GM15510 (cell line): ENCODE data around the gene OR52D1.

Source experiments
- POLR2A ChIP-seq: IDR thresholded peaks from 3 replicates; pipeline ENCODE4 v1.6.1; 2011; ENCODE audit warnings: borderline replicate concordance; ENCODE audit not compliant: insufficient read length; ENCODE audit errors: extremely low read depth

Gene OR52D1

DNA sequence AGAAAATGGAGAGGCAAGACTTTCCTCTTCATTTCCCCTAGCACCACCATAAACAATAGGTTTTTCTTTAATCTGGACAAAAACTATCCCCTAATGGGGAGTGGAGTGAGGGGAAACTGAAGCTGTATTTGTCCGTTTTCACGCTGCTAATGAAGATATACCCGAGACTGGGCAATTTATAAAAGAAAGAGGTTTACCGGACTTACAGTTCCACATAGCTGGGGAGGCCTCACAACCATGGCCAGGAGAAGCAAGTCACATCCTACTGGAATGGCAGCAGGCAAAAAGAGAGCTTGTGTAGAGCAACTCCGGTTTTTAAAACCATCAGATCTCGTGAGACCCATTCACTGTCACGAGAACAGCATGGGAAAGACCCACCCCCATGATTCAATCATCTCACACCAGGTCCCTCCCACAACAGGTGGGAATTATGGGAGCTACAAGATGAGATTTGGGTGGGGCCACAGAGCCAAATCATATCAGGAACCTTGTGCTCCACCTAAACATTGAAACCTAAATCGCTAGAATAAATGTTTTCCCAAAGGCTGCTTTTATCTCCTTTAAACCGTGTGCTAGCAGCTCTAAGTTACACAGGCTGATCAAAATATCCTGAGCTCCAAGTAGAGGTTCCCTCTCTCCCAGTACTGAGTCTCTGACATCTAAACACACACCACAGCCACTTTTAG lies 17.0 kb downstream of the OR52D1 start:
- no peak for TF ChIP-seq POLR2A

DNA sequence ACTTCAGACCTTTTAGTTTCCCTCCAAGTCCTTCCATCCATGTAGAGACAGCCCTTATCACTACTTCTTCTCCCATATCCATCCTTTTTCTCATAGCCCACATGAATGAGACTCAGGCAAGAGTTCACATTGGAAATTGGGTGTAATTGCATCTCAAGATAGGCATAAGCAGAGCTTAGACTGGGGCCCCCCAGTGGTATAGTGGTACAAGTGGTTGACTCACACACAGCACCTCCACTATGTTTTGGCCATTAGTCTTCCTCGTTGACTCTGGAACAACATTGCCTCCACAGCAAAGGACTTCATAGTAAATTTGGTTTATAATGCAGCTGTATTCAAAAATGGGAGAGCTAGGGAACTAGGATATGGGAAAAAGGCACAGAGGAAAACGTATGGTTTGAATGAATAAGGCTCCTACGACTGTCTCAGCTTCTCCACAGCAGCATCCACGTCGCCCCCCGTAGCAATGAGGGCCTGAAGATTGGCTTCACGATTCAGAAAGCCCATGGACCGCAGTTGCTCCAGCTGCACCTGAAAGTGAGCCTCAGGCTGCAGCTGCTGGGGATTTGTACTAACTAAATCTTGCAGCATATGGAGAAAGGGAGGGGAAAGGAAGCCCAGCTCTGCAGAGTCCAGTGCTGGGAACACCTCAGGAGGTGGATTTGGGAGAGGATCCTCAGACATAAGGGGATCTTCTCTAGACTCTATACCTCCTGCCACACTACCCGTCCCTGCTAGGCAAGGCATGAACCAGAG lies 18.9 kb downstream of the OR52D1 start:
- no peak for TF ChIP-seq POLR2A

DNA sequence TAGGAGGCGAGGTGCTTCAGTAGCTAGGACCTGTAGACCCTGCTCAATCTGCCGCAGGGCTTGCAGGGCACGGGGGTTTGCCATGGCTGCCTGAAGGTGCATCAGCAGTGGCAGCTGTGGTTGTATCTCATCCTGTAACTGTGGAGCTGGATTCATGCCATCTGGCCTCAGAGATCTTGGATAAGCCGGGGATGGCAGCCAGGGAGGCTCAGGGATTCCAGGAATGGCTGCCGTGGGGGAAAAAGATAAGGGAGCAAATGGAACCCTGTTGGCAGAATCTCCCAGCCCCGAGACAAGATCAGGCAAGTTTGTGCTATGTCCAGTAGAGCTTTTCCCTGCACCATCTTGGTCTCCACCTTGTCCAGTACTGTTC lies 19.4 kb downstream of the OR52D1 start:
- no peak for TF ChIP-seq POLR2A

- TF ChIP-seq POLR2A = no peak
These were observed 20.1 kb downstream of the OR52D1 start for GRCh38 chr11:5508605-5509004.

GRCh38 chr11:5509803-5510202 lies 21.3 kb downstream of the OR52D1 start, which contains the start of gene UBQLN3:
TSS of gene UBQLN3 (minus strand) at chr11:5509957. CDS start at chr11:5509558, 399 bp downstream.
- no peak for TF ChIP-seq POLR2A

GRCh38 chr11:5514841-5515240 lies 26.4 kb downstream of the OR52D1 start:
- TF ChIP-seq POLR2A = no peak

DNA sequence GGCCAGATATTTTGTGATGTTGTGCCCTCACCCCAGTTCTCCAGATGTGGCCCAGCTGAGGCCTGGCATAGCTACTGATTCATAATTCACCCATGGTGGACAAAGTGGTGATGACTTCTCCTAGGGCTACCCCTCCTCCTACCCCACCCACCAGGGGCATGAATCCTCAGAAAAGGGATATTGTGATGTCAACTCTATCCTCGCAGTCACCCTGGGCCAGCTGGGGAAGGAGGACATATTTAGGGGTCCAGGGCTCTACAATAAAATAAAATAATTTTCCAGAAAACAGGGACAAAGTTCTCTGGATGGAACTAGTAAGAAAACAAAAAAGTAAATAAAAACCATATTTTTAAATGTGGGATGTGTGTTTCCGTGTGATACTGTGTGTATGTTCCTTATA lies 28.1 kb downstream of the OR52D1 start, which contains the start of gene UBQLNL:
Gene UBQLNL (minus strand): TSS at position 101 of the 400 bp plus-strand sequence. CDS start 258 bp downstream, outside the sequence.
- TF ChIP-seq POLR2A = no peak

DNA sequence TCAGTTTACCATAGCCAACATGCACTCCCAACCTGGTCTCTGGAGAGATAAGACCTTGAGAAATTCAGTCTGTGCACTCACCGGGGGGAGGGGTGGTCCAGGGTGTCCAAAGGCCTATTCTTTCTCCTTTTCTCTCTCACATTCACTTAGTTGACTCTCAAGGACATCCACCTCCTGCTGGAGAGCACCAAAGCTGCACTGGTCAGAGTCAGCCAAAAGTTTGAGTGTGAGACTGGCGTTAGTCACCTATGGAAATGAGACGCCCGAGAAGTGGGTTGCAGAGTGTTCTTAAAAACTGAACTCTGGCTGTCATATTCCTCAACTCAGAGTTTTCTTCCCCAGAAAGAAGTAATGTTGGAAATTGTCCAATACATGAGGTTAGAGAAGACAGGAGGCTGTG lies 33.1 kb downstream of the OR52D1 start:
- no peak for TF ChIP-seq POLR2A

DNA sequence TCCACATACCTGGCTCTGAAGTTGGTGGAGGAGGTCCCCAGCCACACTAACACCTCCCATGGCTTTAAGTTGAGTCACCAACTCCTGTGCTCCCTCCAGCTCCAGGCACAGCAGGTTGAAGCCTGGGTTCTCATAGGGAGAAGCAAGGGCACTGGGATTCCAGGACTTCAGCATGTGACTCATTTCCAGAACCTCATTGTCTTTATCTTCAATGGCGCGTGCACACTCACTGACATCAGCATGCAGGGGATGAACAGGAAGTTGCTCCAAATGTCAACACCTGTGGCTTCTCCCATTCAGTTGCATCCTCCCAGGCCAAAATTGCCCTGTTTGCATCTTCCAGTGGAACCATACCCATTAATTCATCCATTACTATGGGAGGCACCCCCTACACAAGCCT lies 33.8 kb downstream of the OR52D1 start:
- TF ChIP-seq POLR2A = no peak

- no peak for TF ChIP-seq POLR2A
These were observed 36.3 kb downstream of the OR52D1 start for GRCh38 chr11:5524756-5525155.

- no peak for TF ChIP-seq POLR2A
These were observed 39.2 kb downstream of the OR52D1 start for GRCh38 chr11:5527716-5528115.

DNA sequence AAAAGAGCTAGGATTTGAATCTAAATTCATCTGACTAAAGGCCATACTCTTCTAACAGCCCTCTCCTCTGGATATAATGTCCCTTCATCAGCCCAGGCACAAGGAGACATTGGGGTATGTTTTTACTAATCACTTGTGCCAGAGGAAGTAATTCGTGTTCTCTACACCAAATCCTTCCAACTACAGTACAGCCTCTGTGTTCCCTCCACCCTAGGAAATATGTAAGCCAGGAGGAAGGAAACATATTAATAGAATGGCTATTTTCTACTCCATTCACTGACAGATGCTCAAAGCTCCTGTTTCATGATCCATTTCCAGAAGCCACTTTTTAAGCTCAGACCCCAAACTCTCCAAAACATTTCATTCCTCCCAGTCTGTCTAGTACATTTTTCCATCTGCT lies 40.0 kb downstream of the OR52D1 start:
- TF ChIP-seq POLR2A = no peak

- no peak for TF ChIP-seq POLR2A
These were observed 42.8 kb downstream of the OR52D1 start for GRCh38 chr11:5531053-5531831.

- no peak for TF ChIP-seq POLR2A
These were observed 45.6 kb downstream of the OR52D1 start for GRCh38 chr11:5534046-5534445.

DNA sequence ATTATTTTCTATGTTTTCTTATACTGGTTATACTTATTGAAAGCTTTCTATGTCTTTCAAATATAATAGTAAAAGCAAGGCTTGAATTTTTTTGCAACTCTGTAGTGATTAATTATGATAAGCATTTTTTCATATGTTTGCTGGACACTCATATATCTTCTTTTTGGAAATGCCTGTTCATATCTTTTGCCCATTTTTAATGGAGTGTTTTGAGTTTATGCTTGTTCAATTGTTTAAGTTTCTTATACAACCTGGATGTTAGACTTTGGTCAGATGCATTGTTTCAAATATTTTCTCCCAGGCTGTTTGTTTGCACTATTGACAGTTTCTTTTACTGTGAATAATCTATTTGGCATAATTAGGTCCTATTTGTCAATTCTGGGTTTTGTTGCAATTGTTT lies 48.0 kb downstream of the OR52D1 start:
- no peak for TF ChIP-seq POLR2A
